Inflammatory macrophage treated with lipopolysaccharide for 4 hours (primary cell): ENCODE measurements around the gene MGME1.

Experiments
- DNase-seq: peaks from one replicate; pipeline ENCODE4 v3.0.0-alpha.2; 2020

Gene MGME1

GRCh38 chr20:18030020-18030419, 61.2 kb downstream of the MGME1 start:
- DNase-seq = no peak

- DNase-seq = no peak
These were observed 62.2 kb downstream of the MGME1 start for GRCh38 chr20:18031050-18031449.

GRCh38 chr20:18031888-18032509, 63.2 kb downstream of the MGME1 start:
- no peak for DNase-seq

DNA sequence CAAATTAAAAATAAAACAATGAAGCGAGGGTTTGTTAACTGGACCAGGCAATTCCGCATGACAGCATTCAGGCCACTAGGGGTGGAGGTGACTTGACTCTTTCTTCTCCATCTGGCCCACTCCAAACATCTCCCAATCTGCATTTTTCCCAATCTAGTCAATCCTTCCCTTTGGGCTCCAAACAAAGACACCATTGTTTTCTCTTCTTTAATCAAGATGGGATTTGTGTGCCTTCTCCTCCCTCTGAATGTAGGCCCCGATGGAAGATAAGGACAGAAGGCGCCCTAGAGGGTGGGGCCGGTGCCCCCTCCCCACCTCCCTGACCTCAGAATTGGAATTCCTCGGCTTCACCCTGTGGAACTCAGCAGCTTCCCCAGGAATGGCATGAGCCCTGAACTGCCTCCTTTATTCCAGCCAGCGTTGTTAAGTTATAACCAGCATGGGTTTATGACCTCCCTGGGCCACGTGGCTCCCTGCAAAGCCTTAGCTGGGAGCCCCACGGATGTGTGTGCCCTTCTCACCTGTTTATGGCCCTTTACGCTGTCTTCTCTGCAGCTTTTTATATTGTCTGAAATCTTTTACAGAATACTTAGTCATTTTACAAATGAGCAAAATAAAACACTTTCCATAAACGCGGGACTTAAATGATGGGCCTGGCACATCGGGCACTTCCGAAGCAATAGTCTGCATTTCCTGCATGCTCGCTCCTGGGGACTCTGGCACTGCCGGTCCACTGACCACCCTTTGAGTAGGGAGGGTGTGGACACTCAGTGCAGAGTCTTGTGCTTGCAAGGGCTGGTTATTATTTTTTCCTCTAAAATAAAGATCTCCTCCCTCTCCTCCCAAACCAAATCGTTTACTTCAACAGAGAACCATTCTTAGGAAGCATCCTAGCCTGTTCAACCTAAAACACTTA, 64.4 kb downstream of the MGME1 start:
- no peak for DNase-seq

- DNase-seq = no peak
These were observed 65.2 kb downstream of the MGME1 start for GRCh38 chr20:18034039-18034438.

DNA sequence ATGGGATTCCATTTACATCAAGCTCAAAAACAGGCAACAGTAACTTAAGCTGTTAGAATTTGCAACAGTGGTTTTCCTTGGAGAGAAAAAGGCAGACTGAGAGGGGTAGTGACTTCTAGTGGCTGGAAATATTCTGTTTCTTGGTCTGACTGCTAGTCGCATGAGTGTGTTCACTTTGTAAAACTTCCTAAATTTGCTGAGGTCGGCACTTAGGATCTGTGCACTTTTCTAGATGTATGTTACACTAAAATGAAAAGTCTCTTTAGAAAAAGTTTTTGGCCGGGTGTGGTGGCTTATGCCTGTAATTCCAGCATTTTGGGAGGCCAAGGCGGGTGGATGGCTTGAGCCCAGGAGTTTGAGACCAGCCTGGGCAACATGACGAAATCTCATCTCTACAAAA, 70.2 kb downstream of the MGME1 start:
- no peak for DNase-seq
